H9 (cell line): Measurements from ENCODE around the gene ROBO3. TPM values are rescaled to one million over a fixed set of nuclear protein-coding genes. Genes with fewer than 3 reads are reported as not detected.

Source experiments
- DNase-seq: peaks from one replicate; pipeline ENCODE4 v3.0.0-alpha.2; 2017
- H2AFZ ChIP-seq: one replicate; pipeline ENCODE4 v1.6.1; 2013; ENCODE audit warnings: mild to moderate bottlenecking, low read length, control low read depth, moderate library complexity
- H2AK5ac ChIP-seq: 2 replicates; pipeline ENCODE4 v1.6.1; 2013; ENCODE audit warnings: low read length, control low read depth, mixed read lengths; ENCODE audit not compliant: insufficient read length
- H2BK120ac ChIP-seq: one replicate; pipeline ENCODE4 v1.6.1; 2013; ENCODE audit warnings: low read depth, mild to moderate bottlenecking, low read length, control low read depth, inconsistent platforms; ENCODE audit not compliant: poor library complexity, severe bottlenecking
- H2BK12ac ChIP-seq: 2 replicates; pipeline ENCODE4 v1.6.1; 2013; ENCODE audit warnings: low read length, control low read depth, mixed read lengths, low read depth; ENCODE audit not compliant: insufficient read length
- H2BK15ac ChIP-seq: 2 replicates; pipeline ENCODE4 v1.6.1; 2013; ENCODE audit warnings: low read depth, low read length, control low read depth
- H2BK20ac ChIP-seq: one replicate; pipeline ENCODE4 v1.6.1; 2013; ENCODE audit warnings: low read depth, mild to moderate bottlenecking, low read length, control low read depth, inconsistent platforms; ENCODE audit not compliant: poor library complexity, severe bottlenecking
- H2BK5ac ChIP-seq: 2 replicates; pipeline ENCODE4 v1.6.1; 2013; ENCODE audit warnings: low read length, control low read depth, mixed read lengths; ENCODE audit not compliant: insufficient read length
- H3K14ac ChIP-seq: 2 replicates; pipeline ENCODE4 v1.6.1; 2013; ENCODE audit warnings: low read length, control low read depth; ENCODE audit not compliant: insufficient read depth
- H3K18ac ChIP-seq: 2 replicates; pipeline ENCODE4 v1.6.1; 2013; ENCODE audit warnings: low read depth, mild to moderate bottlenecking, mixed read lengths, low read length, control low read depth; ENCODE audit not compliant: insufficient read length
- H3K23ac ChIP-seq: 2 replicates; pipeline ENCODE4 v1.6.1; 2013; ENCODE audit warnings: low read length, control low read depth, mixed read lengths, low read depth; ENCODE audit not compliant: insufficient read length
- H3K23me2 ChIP-seq: 2 replicates; pipeline ENCODE4 v1.6.1; 2013; ENCODE audit warnings: low read depth, mild to moderate bottlenecking, mixed read lengths, low read length, control low read depth; ENCODE audit not compliant: insufficient read length, poor library complexity, severe bottlenecking
- H3K27ac ChIP-seq: 2 replicates; pipeline ENCODE4 v1.5.1; 2013; ENCODE audit warnings: low read length, control low read depth, mixed read lengths, low read depth; ENCODE audit not compliant: insufficient read length
- H3K27me3 ChIP-seq: 2 replicates; pipeline ENCODE4 v1.6.1; 2013; ENCODE audit warnings: low read length, control low read depth, inconsistent platforms; ENCODE audit not compliant: insufficient read depth
- H3K4ac ChIP-seq: 2 replicates; pipeline ENCODE4 v1.6.1; 2013; ENCODE audit warnings: low read depth, mild to moderate bottlenecking, control low read depth, inconsistent platforms, low read length, moderate library complexity
- H3K4me1 ChIP-seq: 2 replicates; pipeline ENCODE4 v1.6.1; 2013; ENCODE audit warnings: low read length, control low read depth, inconsistent platforms; ENCODE audit not compliant: insufficient read depth
- H3K4me2 ChIP-seq: 2 replicates; pipeline ENCODE4 v1.6.1; 2013; ENCODE audit warnings: low read length, control low read depth, mixed read lengths; ENCODE audit not compliant: insufficient read length, insufficient read depth
- H3K56ac ChIP-seq: 2 replicates; pipeline ENCODE4 v1.6.1; 2013; ENCODE audit warnings: low read depth, mild to moderate bottlenecking, mixed read lengths, low read length, control low read depth; ENCODE audit not compliant: insufficient read length
- H3K79me1 ChIP-seq: 2 replicates; pipeline ENCODE4 v1.6.1; 2013; ENCODE audit warnings: low read depth, mild to moderate bottlenecking, moderate library complexity, low read length, control low read depth, inconsistent platforms; ENCODE audit not compliant: insufficient read depth, poor library complexity, severe bottlenecking
- H3K79me2 ChIP-seq: 2 replicates; pipeline ENCODE4 v1.6.1; 2013; ENCODE audit warnings: low read length, control low read depth, inconsistent platforms; ENCODE audit not compliant: insufficient read depth
- H3K9ac ChIP-seq: 2 replicates; pipeline ENCODE4 v1.6.1; 2013; ENCODE audit warnings: low read length, control low read depth, mixed read lengths; ENCODE audit not compliant: insufficient read length; ENCODE audit errors: extremely low read depth
- H3K9me3 ChIP-seq: one replicate; pipeline ENCODE4 v1.6.1; 2013; ENCODE audit warnings: low read depth, low read length, inconsistent platforms; ENCODE audit not compliant: control insufficient read depth
- H3T11ph ChIP-seq: one replicate; pipeline ENCODE4 v1.6.1; 2013; ENCODE audit warnings: mild to moderate bottlenecking, low read length, control low read depth, inconsistent platforms
- H4K20me1 ChIP-seq: one replicate; pipeline ENCODE4 v1.6.1; 2013; ENCODE audit not compliant: control insufficient read depth, insufficient read length, insufficient read depth
- H4K5ac ChIP-seq: 2 replicates; pipeline ENCODE4 v1.6.1; 2013; ENCODE audit warnings: low read depth, mild to moderate bottlenecking, mixed read lengths, low read length, control low read depth; ENCODE audit not compliant: insufficient read length
- H4K8ac ChIP-seq: replicated peaks from 2 replicates; pipeline ENCODE4 v1.6.1; 2013; ENCODE audit warnings: low read length, control low read depth, mixed read lengths, low read depth; ENCODE audit not compliant: insufficient read length
- H4K91ac ChIP-seq: 2 replicates; pipeline ENCODE4 v1.6.1; 2013; ENCODE audit warnings: low read depth, mild to moderate bottlenecking, moderate library complexity, mixed read lengths, low read length, control low read depth; ENCODE audit not compliant: insufficient read length
- H3K27ac Mint-ChIP-seq, 3 experiments: 2 replicates in 2 of 3; 3 replicates in 1 of 3; pipeline ENCODE4 v1.8.0; 2020 to 2021; ENCODE audit warnings: mixed read lengths in 3 of 3, mild to moderate bottlenecking in 1 of 3, moderate library complexity in 1 of 3
- H3K27me3 Mint-ChIP-seq: 2 replicates; pipeline ENCODE4 v1.8.0; 2021; ENCODE audit warnings: low read depth, mild to moderate bottlenecking, moderate library complexity, mixed read lengths
- H3K36me3 Mint-ChIP-seq, 3 experiments: 2 replicates in 2 of 3; 3 replicates in 1 of 3; pipeline ENCODE4 v1.8.0; 2020 to 2021; ENCODE audit warnings: low read depth in 3 of 3, mixed read lengths in 3 of 3; ENCODE audit not compliant: insufficient read depth in 1 of 3
- H3K4me1 Mint-ChIP-seq, 2 experiments: 2 replicates each; pipeline ENCODE4 v1.8.0; 2020; ENCODE audit warnings: mixed read lengths in 2 of 2
- H3K4me3 Mint-ChIP-seq, 2 experiments: 2 replicates in 1 of 2; 3 replicates in 1 of 2; pipeline ENCODE4 v1.8.0; 2020 to 2021; ENCODE audit warnings: mild to moderate bottlenecking in 2 of 2, mixed read lengths in 2 of 2, moderate library complexity in 1 of 2
- H3K9me3 Mint-ChIP-seq, 2 experiments: 2 replicates in 1 of 2; 3 replicates in 1 of 2; pipeline ENCODE4 v1.8.0; 2020; ENCODE audit warnings: mild to moderate bottlenecking in 2 of 2, mixed read lengths in 2 of 2, moderate library complexity in 1 of 2
- WGBS: extraction: QIAGEN DNeasy Blood & Tissue Kit; methylation state at CpG from one replicate; pipeline ENCODE4 v1.1.7; 2013; ENCODE audit warnings: missing lambda C conversion rate, low lambda C conversion rate, mixed read lengths; ENCODE audit not compliant: insufficient read length; ENCODE audit errors: extremely low coverage; 5-methylcytosine and 5-hydroxymethylcytosine counted together
- total RNA-seq: library from RNA; stranded (reverse); gene quantifications from 2 replicates; pipeline ENCODE4 v1.2.1, GENCODE V29; 2021
- TF ChIP-seq, protein P1 (sequence below): fragments of 200-600 bp; sonication (generic); conservative IDR thresholded peaks from 3 replicates; pipeline ENCODE4 v1.8.0; 2021; ENCODE audit warnings: antibody characterized with exemption, mild to moderate bottlenecking

Gene ROBO3
- total RNA-seq, 1 experiment from 2014 or later: 12.6 TPM

DNA sequence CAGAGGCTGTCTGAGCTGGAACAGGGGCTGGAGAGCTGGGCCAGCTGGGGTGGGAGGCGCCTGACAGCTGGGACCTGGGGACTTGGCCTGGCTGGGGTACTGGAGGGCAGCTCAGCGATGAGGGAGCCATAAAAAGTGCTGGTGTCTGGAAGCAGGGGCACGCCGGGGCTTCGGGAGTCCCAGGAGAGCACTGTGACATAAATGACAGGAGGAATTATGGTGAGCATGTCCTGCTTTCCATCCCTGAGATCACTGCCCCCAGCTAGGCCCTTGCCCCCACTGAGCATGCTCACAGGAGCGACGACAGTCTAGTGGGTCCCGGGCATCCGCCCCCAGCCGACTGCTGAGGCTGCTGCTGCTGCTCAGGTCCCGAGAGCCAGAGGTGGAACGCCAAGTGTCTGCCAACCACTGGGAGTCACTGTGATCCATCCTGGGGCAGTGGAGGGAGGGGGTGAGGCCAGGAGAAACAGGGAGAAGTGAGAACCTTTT is 26.2 kb downstream of the ROBO3 start:
- Mint-ChIP-seq H3K4me1 (no peaks in the 10 kb centered on the region), H3K27me3 (peaks cover 29% of the 10 kb centered on the region), H3K36me3 (no peaks in the 10 kb centered on the region), H3K27ac (no peak overlapping the region), H3K4me3 (no peak overlapping the region), H3K9me3 (no peaks in the 10 kb centered on the region)
- Histone ChIP-seq H3K4ac (no peak overlapping the region), H3K56ac (no peak overlapping the region), H2AK5ac (no peak overlapping the region), H3K79me1 (no peaks in the 10 kb centered on the region), H3K4me1 (no peaks in the 10 kb centered on the region), H2BK5ac (no peak overlapping the region), H4K91ac (no peak overlapping the region), H3K23ac (no peak overlapping the region), H3K18ac (no peak overlapping the region), H4K8ac (no peak overlapping the region), H3K4me2 (no peak overlapping the region), H3K27ac (no peak overlapping the region), H3K79me2 (no peaks in the 10 kb centered on the region), H3T11ph (no peak overlapping the region), H2BK120ac (no peak overlapping the region), H2AFZ (no peak overlapping the region), H4K5ac (no peak overlapping the region), H4K20me1 (no peaks in the 10 kb centered on the region), H3K27me3 (no peaks in the 10 kb centered on the region; the same call in 1 of the 2 replicates), H3K23me2 (no peaks in the 10 kb centered on the region), H2BK20ac (no peak overlapping the region), H2BK15ac (no peak overlapping the region), H3K14ac (no peak overlapping the region; the same call in 1 of the 2 replicates), H3K9ac (no peak overlapping the region), H2BK12ac (no peak overlapping the region), H3K9me3 (no peaks in the 10 kb centered on the region)
- TF ChIP-seq, protein P1, sequence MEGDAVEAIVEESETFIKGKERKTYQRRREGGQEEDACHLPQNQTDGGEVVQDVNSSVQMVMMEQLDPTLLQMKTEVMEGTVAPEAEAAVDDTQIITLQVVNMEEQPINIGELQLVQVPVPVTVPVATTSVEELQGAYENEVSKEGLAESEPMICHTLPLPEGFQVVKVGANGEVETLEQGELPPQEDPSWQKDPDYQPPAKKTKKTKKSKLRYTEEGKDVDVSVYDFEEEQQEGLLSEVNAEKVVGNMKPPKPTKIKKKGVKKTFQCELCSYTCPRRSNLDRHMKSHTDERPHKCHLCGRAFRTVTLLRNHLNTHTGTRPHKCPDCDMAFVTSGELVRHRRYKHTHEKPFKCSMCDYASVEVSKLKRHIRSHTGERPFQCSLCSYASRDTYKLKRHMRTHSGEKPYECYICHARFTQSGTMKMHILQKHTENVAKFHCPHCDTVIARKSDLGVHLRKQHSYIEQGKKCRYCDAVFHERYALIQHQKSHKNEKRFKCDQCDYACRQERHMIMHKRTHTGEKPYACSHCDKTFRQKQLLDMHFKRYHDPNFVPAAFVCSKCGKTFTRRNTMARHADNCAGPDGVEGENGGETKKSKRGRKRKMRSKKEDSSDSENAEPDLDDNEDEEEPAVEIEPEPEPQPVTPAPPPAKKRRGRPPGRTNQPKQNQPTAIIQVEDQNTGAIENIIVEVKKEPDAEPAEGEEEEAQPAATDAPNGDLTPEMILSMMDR: peak; percentile 32; the same call in 1 of the 3 replicates
- WGBS: no CpG with 5 or more reads among the region's 12 CpGs
- DNase-seq: peak; percentile 77
